Raji (cell line): ENCODE data around the gene CTPS1.

Experiments used
- POLR2A ChIP-seq: IDR thresholded peaks from 2 replicates; pipeline ENCODE4 v1.6.1; 2011; ENCODE audit warnings: low read depth, low read length, control low read depth; ENCODE audit not compliant: insufficient read depth

CTPS1 gene

DNA sequence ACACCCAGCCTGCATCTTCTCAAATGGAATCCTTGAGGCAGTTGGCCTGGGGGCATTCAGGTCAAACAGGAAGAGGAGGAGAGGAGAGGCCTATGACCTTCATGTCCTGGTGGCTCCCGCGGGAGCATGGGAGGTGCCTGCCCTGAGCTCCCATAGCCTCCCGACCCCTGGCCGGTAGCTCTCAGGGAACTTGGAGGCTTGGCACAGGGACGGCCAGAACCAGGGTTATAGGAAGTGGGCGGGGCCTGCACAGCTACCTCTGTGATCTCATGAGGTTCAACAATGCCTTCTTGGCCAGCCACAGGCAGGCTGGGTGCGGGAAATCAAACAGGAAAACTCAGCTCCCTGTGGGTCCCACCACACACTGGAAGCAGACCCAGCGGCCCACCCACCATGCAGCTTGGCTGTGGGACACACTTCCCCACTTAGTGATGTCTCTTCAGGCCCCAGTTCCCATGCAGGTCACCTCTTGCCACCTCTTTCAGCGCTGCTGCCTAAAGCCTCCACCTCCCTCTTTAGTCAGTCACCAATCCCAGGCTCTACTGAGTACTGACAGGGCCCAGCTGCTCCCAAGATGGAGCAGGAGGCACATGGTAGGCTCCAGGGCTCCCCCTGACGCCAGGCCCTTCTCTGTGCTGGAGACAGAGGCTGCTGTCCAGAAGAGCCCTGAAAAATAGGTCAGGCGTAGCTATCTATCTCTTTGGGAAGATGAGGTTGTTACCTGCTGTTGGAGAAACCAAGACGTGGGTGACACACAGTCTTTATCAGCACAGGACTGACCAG is 42.2 kb downstream of the CTPS1 start, which contains the start of gene SLFNL1:
Gene SLFNL1 (minus strand): TSS at position 200 of the 783 bp plus-strand sequence. CDS start 1,065 bp downstream, outside the sequence.
- TF ChIP-seq POLR2A = peak; percentile 6; the same call in 1 of the 2 replicates

DNA sequence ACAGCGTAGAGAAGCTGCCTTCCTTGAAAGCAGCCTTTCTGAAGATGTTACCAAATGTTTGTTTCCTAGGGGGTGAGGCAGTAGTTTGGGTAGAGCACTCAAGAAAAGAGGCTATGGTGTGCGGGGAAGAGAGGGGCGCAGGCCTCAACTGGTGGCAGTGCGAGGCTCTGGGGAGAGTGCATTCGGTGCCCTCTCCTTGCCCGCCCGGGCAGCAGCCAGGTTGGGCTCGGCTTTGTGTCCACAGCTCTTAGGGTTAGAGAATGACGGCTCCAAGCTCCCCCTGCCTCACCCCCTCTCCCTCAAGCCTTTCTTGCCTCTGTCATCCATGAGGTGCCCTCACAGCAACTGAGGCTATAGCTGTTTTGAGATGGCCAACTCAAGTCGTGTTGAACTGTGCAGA is 42.9 kb downstream of the CTPS1 start:
- TF ChIP-seq POLR2A = no peak

DNA sequence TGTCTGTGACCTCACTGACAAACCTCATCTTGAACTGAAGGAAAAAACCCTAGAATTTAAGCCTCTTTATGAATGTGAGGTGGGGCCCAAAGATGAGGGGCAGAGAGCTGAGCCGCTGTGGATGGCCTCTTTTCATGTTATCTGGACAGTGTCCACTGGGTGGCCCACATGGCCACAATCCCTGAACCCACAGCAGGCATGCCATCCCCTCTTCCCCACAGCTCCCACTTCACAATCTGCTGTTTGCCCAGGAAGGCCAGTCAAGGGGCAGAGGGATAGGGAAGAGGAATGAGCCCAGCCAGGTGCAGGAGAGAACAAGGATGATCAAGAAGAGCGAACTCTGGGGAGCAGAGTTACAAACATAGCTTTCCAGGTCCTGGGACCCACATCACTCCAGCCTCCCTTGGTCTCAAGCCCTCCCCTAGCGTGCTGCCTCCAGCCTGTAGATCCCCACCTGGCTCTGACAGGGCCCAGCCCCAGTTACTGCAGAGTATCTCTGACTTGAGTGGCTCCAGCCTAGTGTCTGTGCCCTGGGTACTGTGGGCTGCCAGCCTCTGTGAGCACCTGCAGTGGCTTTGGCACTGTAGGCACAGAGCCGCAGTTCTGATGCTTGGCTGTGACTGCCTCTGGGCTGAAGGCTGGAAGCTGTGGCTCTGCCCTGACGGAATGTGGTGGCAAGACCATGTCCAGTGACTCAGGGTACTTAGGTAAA is 43.9 kb downstream of the CTPS1 start:
- TF ChIP-seq POLR2A = no peak

DNA sequence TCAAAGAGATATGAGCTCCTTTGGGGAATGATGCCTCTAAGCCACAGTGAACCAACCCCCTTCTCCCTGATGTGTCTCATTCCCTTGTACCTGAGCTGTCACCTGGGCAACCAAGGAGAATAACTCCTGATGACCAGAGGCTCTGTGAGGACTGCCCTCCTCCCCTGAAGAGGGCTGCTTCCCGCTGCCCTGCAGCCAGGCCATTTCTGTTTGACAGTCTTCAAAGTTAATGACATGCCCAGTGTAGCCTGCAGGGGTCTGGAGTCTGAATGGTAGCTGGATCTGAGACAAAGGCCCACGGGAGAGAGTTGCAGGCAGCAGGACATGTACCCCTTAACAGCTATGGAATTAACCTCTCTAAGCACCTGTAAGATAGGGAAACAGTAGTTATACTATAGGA is 45.5 kb downstream of the CTPS1 start:
- no peak for TF ChIP-seq POLR2A

DNA sequence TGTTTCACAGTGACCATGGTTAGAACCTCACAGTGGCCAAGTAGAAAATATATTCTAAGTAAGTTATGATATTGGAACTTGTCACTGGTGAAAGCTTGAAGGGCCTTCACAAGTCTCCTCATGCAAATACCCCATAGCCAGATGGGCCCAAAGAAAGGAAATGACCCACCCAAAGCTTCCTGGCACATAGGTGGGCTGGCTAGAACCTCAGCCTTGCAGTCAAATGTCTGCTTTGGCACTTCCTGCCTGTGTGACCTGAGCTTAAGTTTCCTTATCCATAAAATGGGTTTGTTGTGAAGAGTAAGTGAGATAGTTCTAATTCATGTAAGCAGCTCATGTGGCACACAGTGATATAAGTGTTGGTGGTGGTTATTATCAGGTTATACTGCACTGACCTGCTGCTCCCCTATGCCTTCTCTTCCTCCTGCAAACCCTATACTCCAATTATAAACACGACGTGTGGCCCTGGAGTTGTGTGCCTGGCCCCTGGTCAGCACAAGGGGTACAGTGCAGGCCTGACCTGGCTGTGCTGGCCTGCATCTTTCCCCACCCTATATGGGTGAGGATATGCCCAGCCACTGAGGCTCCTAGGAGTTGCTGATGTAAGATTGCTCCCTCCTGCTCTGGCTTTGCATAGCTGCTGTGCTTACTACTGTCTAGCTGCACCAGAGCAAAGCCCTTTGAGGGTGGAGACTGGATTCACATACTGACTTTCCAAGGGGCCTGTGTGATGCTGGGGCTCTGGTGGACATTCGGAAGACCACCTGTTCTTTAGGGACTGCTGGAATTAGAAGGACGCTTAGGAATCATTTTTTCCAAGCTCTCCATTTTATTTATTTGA is 46.7 kb downstream of the CTPS1 start:
- no peak for TF ChIP-seq POLR2A

DNA sequence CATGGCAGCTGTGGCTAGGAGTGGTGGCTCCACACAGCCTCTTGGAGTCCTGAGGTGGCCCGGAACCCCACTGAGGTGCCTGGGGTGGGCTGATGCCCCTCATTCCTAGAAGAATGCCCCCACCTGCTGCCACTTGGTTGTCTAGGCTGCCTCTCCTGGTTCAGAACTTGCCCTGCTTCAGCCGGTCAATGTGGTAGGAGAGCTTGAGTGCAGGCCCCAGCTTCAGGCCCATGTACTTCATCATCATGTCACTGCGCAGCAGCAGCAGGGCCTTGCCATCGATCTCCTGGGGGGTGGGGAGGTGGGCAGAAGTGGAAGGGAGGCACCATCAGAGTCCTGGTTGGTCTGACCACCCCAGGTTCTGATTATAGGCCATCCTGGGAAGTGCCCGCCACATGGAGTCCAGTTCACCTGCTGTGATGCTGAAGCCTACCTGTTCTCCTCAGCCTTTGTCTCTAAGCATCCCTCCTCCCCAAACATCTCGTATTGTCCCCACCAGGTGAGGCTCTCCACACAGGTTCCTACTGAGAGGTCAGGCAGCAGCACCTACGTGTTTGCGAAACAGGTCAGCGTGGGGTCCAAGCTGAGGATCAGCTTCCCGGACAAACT is 48.6 kb downstream of the CTPS1 start:
- TF ChIP-seq POLR2A = no peak

DNA sequence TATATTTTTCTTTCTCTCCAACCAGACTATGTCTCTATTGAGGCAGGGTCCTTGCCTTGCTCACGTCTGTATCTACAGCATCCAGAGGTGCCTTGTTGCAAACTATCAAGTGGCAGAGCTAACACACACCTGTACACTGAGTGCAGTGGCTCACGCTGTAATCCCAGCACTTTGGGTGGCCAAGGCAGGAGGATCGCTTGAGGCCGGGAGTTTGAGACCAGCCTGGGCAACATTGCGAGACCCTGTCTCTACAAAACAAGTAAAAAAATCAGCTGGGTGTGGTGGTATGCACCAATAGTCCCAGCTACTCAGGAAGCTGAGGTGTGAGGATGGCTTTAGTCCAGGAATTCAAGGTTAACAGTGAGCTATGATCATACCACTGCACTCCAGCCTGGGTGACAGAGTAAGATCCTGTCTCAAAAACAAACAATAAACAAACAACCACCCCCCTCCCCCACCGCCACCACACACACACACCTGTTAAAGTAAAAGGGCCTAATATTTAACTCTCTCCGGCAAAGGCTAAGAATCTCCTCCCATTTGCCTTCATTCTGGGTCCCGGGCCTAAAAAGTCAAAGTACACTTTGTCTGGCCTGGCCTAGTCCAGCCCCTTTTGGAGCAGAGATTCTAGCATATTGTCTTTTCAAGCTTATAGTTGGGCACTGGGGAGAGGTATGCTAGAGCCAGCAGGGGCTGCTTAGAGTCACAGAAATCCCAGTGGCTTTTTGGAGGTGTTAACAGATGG is 51.5 kb downstream of the CTPS1 start:
- TF ChIP-seq POLR2A = no peak

DNA sequence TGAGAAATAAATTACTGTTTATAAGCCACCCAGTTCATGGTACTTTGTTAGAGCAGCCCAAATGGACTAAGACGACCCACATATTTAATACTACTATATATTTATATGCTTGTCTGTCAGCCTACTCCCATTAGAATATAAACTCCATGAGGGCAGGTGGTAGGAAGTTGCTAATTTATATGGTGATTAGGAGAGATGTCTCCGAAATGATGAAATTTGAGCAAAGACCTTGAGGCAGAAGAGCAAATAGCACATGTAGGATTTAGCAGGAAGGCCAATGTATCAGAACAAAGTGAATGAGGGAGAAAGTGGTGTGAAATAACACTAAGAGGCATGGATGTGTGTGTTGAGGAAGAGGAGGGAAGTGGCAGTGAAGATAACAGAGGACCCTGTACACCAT is 52.7 kb downstream of the CTPS1 start:
- no peak for TF ChIP-seq POLR2A

- TF ChIP-seq POLR2A = no peak
Measured at GRCh38 chr1:41033272-41033671, 53.8 kb downstream of the CTPS1 start.

DNA sequence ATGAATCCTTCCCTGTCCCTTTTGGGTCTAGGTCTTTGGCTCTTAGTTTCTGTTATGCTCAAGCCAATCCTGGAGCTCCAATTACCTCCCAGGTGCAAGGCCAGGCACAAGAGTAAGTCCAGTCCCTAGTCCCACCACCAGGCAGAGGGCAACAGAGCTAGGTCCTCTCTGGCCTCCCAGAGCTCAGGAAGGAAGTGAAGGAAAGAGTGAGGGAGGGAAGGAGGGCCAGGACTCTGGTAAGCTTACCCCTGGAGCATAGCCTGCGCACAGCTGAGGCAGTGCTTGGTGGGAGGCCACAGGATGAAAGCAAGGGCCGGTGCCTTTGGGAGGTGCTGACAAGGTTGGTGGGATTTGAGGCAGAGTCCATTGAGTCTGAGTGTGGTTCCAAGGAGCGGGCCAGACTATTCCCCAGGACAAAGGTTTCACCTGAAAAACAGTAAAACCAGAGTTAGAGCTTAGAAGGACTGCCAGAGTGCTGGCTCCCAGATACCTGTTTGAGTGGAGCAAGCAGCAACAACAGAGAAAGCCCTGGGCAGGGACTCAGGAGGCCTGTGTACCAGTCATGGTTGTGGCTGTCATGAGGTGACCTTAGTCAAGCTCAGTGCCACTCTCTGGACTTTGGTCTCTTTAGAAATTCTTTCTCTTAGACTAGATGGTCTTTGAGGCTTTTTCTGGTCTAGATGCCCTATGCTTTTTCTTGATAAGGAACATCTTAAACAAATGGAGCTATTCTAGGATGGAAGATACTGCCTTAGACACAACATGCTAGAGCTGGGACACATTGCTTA is 57.8 kb downstream of the CTPS1 start:
- no peak for TF ChIP-seq POLR2A

- no peak for TF ChIP-seq POLR2A
Measured at GRCh38 chr1:41038110-41038509, 58.6 kb downstream of the CTPS1 start.

DNA sequence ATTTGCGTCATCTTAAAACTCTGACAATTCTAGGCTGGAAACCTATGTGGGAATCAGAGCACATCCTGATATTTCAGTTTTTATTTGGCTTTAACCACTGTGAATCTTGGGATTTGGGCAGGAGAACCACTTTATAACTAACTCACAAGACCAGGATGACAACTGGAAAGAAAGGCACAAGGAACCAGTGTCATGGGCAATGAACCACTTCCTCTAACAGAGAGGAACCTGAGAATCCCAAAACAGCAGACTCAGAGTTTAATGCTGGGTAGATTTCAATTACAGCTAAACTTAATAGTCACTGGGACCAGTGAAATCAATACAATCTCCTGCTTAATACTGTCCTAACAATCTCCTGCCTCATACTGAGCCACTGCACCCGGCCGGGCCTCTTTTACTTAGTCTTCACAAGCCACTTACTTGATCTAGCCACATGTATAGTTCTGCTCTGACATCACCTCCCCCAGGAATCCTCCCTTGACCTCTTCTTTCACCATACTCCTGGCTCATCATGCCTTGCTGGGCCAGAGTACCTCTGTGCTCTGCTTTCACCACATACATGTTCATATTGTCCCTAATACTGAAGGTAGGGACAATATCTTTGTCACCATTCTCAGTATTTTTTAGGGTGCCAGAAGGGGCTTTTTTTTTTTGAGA is 62.2 kb downstream of the CTPS1 start:
- no peak for TF ChIP-seq POLR2A

GRCh38 chr1:41044187-41044586 is 64.7 kb downstream of the CTPS1 start:
- no peak for TF ChIP-seq POLR2A
